ENCODE results near the gene LAMA2. TPM values are rescaled to one million over a fixed set of nuclear protein-coding genes. Genes with fewer than 3 reads are reported as not detected.

LAMA2 gene
- total RNA-seq, 1 experiment from 2014 or later = 2.2 TPM

- H3K9me3 Mint-ChIP-seq (ENCODE audit: unreplicated experiment) = no peaks in the 10 kb centered on the region
Observed at GRCh38 chr6:128932061-128932460, 49.1 kb downstream of the LAMA2 start.

GRCh38 chr6:128950864-128951263 lies 67.9 kb downstream of the LAMA2 start:
- BruUV-seq (replicated peaks) = no TSS peak
- Mint-ChIP-seq H3K9me3 (ENCODE audit: unreplicated experiment) (no peaks in the 10 kb centered on the region), H3K4me1 (ENCODE audit: insufficient read depth, unreplicated experiment) (no peaks in the 10 kb centered on the region), H3K36me3 (ENCODE audit: insufficient read depth, unreplicated experiment) (no peaks in the 10 kb centered on the region), H3K27me3 (ENCODE audit: insufficient read depth, unreplicated experiment) (peaks cover 78% of the 10 kb centered on the region), H3K4me3 (ENCODE audit: unreplicated experiment) (no peak overlapping the region), H3K27ac (ENCODE audit: low read depth, unreplicated experiment) (no peak overlapping the region)
- no peak for TF ChIP-seq CTCF (IDR thresholded peaks at IDR 0.05; ENCODE audit: unreplicated experiment)
- intact Hi-C loops (cut with micrococcal nuclease) = no loop called here
- no peak for DNase-seq (ENCODE audit: unreplicated experiment)
- ChIA-PET POLR2A (no interaction called here), CTCF (no interaction called here)

More at GRCh38 chr6:128932061-128932460, 49.1 kb downstream of the LAMA2 start:
- H3K4me3 Mint-ChIP-seq (ENCODE audit: unreplicated experiment) = no peak overlapping the region
- H3K27me3 Mint-ChIP-seq (ENCODE audit: insufficient read depth, unreplicated experiment) = peaks cover 25% of the 10 kb centered on the region
- ChIA-PET CTCF (interaction anchor here (0.7 to 1.0 kb wide), 2 partner anchors 1097 to 1125 kb away, joined by 3 read pairs; no protein-coding TSS in a partner anchor), POLR2A (no interaction called here)
- peak; percentile 61 for DNase-seq (ENCODE audit: unreplicated experiment)
- TF ChIP-seq CTCF (IDR thresholded peaks at IDR 0.05; ENCODE audit: unreplicated experiment) = no peak
- H3K4me1 Mint-ChIP-seq (ENCODE audit: insufficient read depth, unreplicated experiment) = no peaks in the 10 kb centered on the region
- no peak overlapping the region for H3K27ac Mint-ChIP-seq (ENCODE audit: low read depth, unreplicated experiment)
- intact Hi-C loops (cut with micrococcal nuclease) = no loop called here
- no peaks in the 10 kb centered on the region for H3K36me3 Mint-ChIP-seq (ENCODE audit: insufficient read depth, unreplicated experiment)
- BruUV-seq (replicated peaks) = no TSS peak

GRCh38 chr6:128952902-128953301 lies 70.0 kb downstream of the LAMA2 start:
- DNase-seq (ENCODE audit: unreplicated experiment) = no peak
- no peaks in the 10 kb centered on the region for H3K36me3 Mint-ChIP-seq (ENCODE audit: insufficient read depth, unreplicated experiment)
- no peak overlapping the region for H3K4me3 Mint-ChIP-seq (ENCODE audit: unreplicated experiment)
- H3K27ac Mint-ChIP-seq (ENCODE audit: low read depth, unreplicated experiment) = no peak overlapping the region
- H3K4me1 Mint-ChIP-seq (ENCODE audit: insufficient read depth, unreplicated experiment) = no peaks in the 10 kb centered on the region
- H3K9me3 Mint-ChIP-seq (ENCODE audit: unreplicated experiment) = no peaks in the 10 kb centered on the region
- intact Hi-C loops (cut with micrococcal nuclease) = no loop called here
- CTCF ChIA-PET = no interaction called here
- peaks cover 81% of the 10 kb centered on the region for H3K27me3 Mint-ChIP-seq (ENCODE audit: insufficient read depth, unreplicated experiment)
- BruUV-seq (replicated peaks) = no TSS peak
- POLR2A ChIA-PET = no interaction called here
- TF ChIP-seq CTCF (IDR thresholded peaks at IDR 0.05; ENCODE audit: unreplicated experiment) = no peak

- CTCF ChIA-PET = interaction anchor here (0.6 kb wide), 2 partner anchors 15 to 240 kb away, joined by 3 read pairs; no protein-coding TSS in a partner anchor
- H3K9me3 Mint-ChIP-seq (ENCODE audit: unreplicated experiment) = no peaks in the 10 kb centered on the region
- H3K27me3 Mint-ChIP-seq (ENCODE audit: insufficient read depth, unreplicated experiment) = peaks cover 76% of the 10 kb centered on the region
- no peaks in the 10 kb centered on the region for H3K36me3 Mint-ChIP-seq (ENCODE audit: insufficient read depth, unreplicated experiment)
- TF ChIP-seq CTCF (IDR thresholded peaks at IDR 0.05; ENCODE audit: unreplicated experiment) = no peak
- intact Hi-C loops (cut with micrococcal nuclease) = no loop called here
- H3K4me1 Mint-ChIP-seq (ENCODE audit: insufficient read depth, unreplicated experiment) = no peaks in the 10 kb centered on the region
- POLR2A ChIA-PET = no interaction called here
- no peak overlapping the region for H3K27ac Mint-ChIP-seq (ENCODE audit: low read depth, unreplicated experiment)
- H3K4me3 Mint-ChIP-seq (ENCODE audit: unreplicated experiment) = no peak overlapping the region
- DNase-seq (ENCODE audit: unreplicated experiment) = no peak
- no TSS peak for BruUV-seq (replicated peaks)
Observed at GRCh38 chr6:128954308-128955043, 71.5 kb downstream of the LAMA2 start.
